HCT116 (cell line): Measurements from ENCODE around the gene BTBD16.

Experiments
- CBX3 ChIP-seq: IDR thresholded peaks from 2 replicates; pipeline ENCODE4 v1.6.1; 2012; ENCODE audit warnings: low read depth
- CTCF ChIP-seq, 3 experiments: fragments of 200-600 bp in 1 of 3; sonication (generic) in 1 of 3; IDR thresholded peaks in 2 of 3; conservative IDR thresholded peaks in 1 of 3; 2 replicates each; pipeline ENCODE4 v1.5.1; 2012 to 2017; ENCODE audit warnings: low read depth in 2 of 3, low read length in 2 of 3, antibody characterized with exemption in 1 of 3, borderline replicate concordance in 1 of 3, control low read depth in 1 of 3, mild to moderate bottlenecking in 1 of 3, mixed read lengths in 1 of 3, mixed run types in 1 of 3, moderate library complexity in 1 of 3; ENCODE audit not compliant: insufficient read depth in 1 of 3
- EZH2 ChIP-seq: fragments of 200-600 bp; sonication (generic); IDR thresholded peaks from 2 replicates; pipeline ENCODE4 v1.6.1; 2017; ENCODE audit warnings: antibody characterized with exemption, mixed run types
- EZH2phosphoT487 ChIP-seq: fragments of 200-600 bp; IDR thresholded peaks from 2 replicates; pipeline ENCODE4 v1.6.1; 2018; ENCODE audit warnings: antibody characterized with exemption, borderline replicate concordance
- POLR2A ChIP-seq: IDR thresholded peaks from 2 replicates; pipeline ENCODE4 v1.7.0; 2011; ENCODE audit warnings: borderline replicate concordance; ENCODE audit not compliant: insufficient read depth, insufficient read length; ENCODE audit errors: extremely low read depth
- POLR2AphosphoS5 ChIP-seq: IDR thresholded peaks from 2 replicates; pipeline ENCODE4 v1.6.1; 2011; ENCODE audit warnings: mild to moderate bottlenecking, low read depth, low read length, moderate library complexity
- REST ChIP-seq: IDR thresholded peaks from 2 replicates; pipeline ENCODE4 v1.6.1; 2012; ENCODE audit warnings: low read depth
- ZBTB33 ChIP-seq: IDR thresholded peaks from 2 replicates; pipeline ENCODE4 v1.6.1; 2011; ENCODE audit warnings: mild to moderate bottlenecking, low read length, moderate library complexity; ENCODE audit not compliant: insufficient replicate concordance; ENCODE audit errors: extremely low read depth
- ZFX ChIP-seq: fragments of 450-650 bp; IDR thresholded peaks from 2 replicates; pipeline ENCODE4 v1.6.1; 2017

- TF ChIP-seq EZH2: no peak
- TF ChIP-seq CTCF (IDR thresholded peaks at IDR 0.05 in 2 of 3, conservative IDR thresholded peaks at IDR 0.05 in 1 of 3; ENCODE audit: borderline replicate concordance in 1 of 3, insufficient read depth in 1 of 3, low read depth in 2 of 3, low read length in 2 of 3): no peak
- TF ChIP-seq CBX3: no peak
- TF ChIP-seq POLR2A: no peak
- TF ChIP-seq POLR2AphosphoS5: no peak
- TF ChIP-seq REST: no peak
- no peak for TF ChIP-seq ZFX
- TF ChIP-seq EZH2phosphoT487: no peak
- no peak for TF ChIP-seq ZBTB33
Measured at GRCh38 chr10:122343135-122343800, 72.2 kb downstream of the BTBD16 start.
